ENCODE data around the gene RAP2B.
"Not testable (repeated sequence)": the region's sequence is repeated elsewhere in the genome, so short reads cannot be mapped to it uniquely, and the experiment has no call there.

RAP2B gene

GRCh38 chr3:153161714-153162512 lies at the start of gene RAP2B:
TSS of gene RAP2B (plus strand) at chr3:153162226. CDS start at chr3:153162694, 468 bp downstream.
- peak; percentile 71 for FAIRE-seq
- DNase-seq (ENCODE audit: insufficient read length, low spot score): peak; percentile 87

GRCh38 chr3:153113541-153113940 lies 48.5 kb upstream of the RAP2B start:
- FAIRE-seq: no peak
- no peak for DNase-seq (ENCODE audit: insufficient read length, low spot score)

- FAIRE-seq; DNase-seq (ENCODE audit: insufficient read length, low spot score): not testable (repeated sequence)
Measured at GRCh38 chr3:153114270-153114669, 47.8 kb upstream of the RAP2B start.

GRCh38 chr3:153115326-153115725 lies 46.7 kb upstream of the RAP2B start:
- DNase-seq (ENCODE audit: insufficient read length, low spot score): no peak
- no peak for FAIRE-seq

- FAIRE-seq (no peak), DNase-seq (ENCODE audit: insufficient read length, low spot score) (no peak)
Measured at GRCh38 chr3:153127788-153128187, 34.2 kb upstream of the RAP2B start.

- no peak for FAIRE-seq
- no peak for DNase-seq (ENCODE audit: insufficient read length, low spot score)
Measured at GRCh38 chr3:153129426-153129825, 32.6 kb upstream of the RAP2B start.

- DNase-seq (ENCODE audit: insufficient read length, low spot score): no peak
- FAIRE-seq: no peak
Measured at GRCh38 chr3:153129866-153130265, 32.2 kb upstream of the RAP2B start.

- peak; percentile 51 for DNase-seq (ENCODE audit: insufficient read length, low spot score)
- FAIRE-seq: no peak
Measured at GRCh38 chr3:153130312-153130977, 31.6 kb upstream of the RAP2B start.

GRCh38 chr3:153137626-153138025 lies 24.4 kb upstream of the RAP2B start:
- FAIRE-seq (no peak), DNase-seq (ENCODE audit: insufficient read length, low spot score) (no peak)

- peak; percentile 82 for DNase-seq (ENCODE audit: insufficient read length, low spot score)
- FAIRE-seq: peak; percentile 86
Measured at GRCh38 chr3:153138276-153139210, 23.5 kb upstream of the RAP2B start.

- no peak for DNase-seq (ENCODE audit: insufficient read length, low spot score)
- no peak for FAIRE-seq
Measured at GRCh38 chr3:153142961-153143360, 19.1 kb upstream of the RAP2B start.

- no peak for FAIRE-seq
Measured at GRCh38 chr3:153144071-153144470, 18.0 kb upstream of the RAP2B start.

GRCh38 chr3:153144779-153145178 lies 17.2 kb upstream of the RAP2B start:
- DNase-seq (ENCODE audit: insufficient read length, low spot score): no peak
- no peak for FAIRE-seq

More at GRCh38 chr3:153144071-153144470, 18.0 kb upstream of the RAP2B start:
- no peak for DNase-seq (ENCODE audit: insufficient read length, low spot score)

GRCh38 chr3:153145454-153145853 lies 16.6 kb upstream of the RAP2B start:
- no peak for DNase-seq (ENCODE audit: insufficient read length, low spot score)
- no peak for FAIRE-seq

GRCh38 chr3:153146191-153147053 lies 15.6 kb upstream of the RAP2B start:
- no peak for FAIRE-seq
- no peak for DNase-seq (ENCODE audit: insufficient read length, low spot score)

GRCh38 chr3:153150991-153151390 lies 11.0 kb upstream of the RAP2B start:
- DNase-seq (ENCODE audit: insufficient read length, low spot score) (no peak), FAIRE-seq (no peak)

- FAIRE-seq: not testable (repeated sequence)
Measured at GRCh38 chr3:153155786-153156185, 6.2 kb upstream of the RAP2B start.

GRCh38 chr3:153158189-153158588 lies 3.8 kb upstream of the RAP2B start:
- no peak for DNase-seq (ENCODE audit: insufficient read length, low spot score)
- FAIRE-seq: no peak

More at GRCh38 chr3:153155786-153156185, 6.2 kb upstream of the RAP2B start:
- DNase-seq (ENCODE audit: insufficient read length, low spot score): not testable (repeated sequence)

GRCh38 chr3:153158961-153159735 lies 2.9 kb upstream of the RAP2B start:
- FAIRE-seq: no peak
- no peak for DNase-seq (ENCODE audit: insufficient read length, low spot score)

Data from HTR-8/SVneo (cell line).